ENCODE data around the gene EFTUD2. TPM values are rescaled to one million over a fixed set of nuclear protein-coding genes. Genes with fewer than 3 reads are reported as not detected.

The EFTUD2 gene
- total RNA-seq, 6 donors from 2014 or later = 66.6 to 146 (median 75.6) TPM

DNA sequence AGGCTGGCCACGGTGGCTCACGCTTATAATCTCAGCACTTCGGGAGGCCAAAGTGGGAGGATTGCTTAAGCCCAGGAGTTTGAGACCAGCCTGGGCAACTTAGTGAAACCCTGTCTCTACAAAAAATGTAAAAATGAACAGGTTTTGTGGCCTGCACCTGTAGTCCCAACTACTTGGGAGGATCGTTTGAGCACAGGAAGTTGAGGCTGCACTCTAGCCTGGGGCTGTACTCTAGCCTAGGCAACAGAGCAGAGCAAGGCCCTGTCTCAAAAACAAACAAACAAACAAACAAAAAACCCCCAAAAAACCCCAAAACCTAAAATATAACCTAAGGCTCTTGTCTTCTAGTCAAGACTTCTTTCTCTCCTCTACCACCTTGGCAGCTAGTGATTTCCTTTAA is 59.0 kb downstream of the EFTUD2 start:
- DNase-seq = no peak

DNA sequence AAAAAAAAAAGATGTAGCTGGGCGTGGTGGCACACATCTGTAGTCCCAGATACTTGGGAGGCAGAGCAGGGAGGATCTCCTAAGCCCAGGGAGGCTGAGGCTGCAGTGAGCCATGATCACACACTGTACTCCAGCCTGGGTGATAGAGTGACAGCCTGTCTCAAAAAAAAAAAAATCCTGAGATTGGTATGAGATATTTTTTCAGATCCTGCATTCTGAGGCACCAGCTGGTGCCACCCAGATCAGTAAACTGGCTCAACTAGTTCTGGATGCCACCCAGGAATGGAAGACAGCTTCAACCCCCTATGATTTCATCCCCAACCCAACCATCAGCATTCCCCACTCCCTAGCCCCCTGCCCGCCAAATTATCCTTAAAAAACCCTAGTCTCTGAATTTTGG is 62.0 kb downstream of the EFTUD2 start:
- no peak for ATAC-seq (ENCODE audit: low FRiP score in 2 of 2)
- H3K4me1 ChIP-seq = no peaks in the 10 kb centered on the region
- 65 to 82% methylated on average over 2 of the region's 2 CpGs for WGBS, 2 donors

More for the DNA sequence above, 59.0 kb downstream of the EFTUD2 start:
- WGBS, 2 donors = 81 to 85% methylated on average over 4 of the region's 4 CpGs
- no peaks in the 10 kb centered on the region for H3K9me3 ChIP-seq
- ATAC-seq (ENCODE audit: low FRiP score in 2 of 2) = no peak
- no peaks in the 10 kb centered on the region for H3K36me3 ChIP-seq
- H3K27ac ChIP-seq = no peak overlapping the region
- H3K4me3 ChIP-seq = no peak overlapping the region
- TF ChIP-seq POLR2A (IDR thresholded peaks at IDR 0.05) (no peak), POLR2AphosphoS5 (IDR thresholded peaks at IDR 0.05) (no peak), EP300 (IDR thresholded peaks at IDR 0.05) (no peak)
- TF ChIP-seq, protein P1, sequence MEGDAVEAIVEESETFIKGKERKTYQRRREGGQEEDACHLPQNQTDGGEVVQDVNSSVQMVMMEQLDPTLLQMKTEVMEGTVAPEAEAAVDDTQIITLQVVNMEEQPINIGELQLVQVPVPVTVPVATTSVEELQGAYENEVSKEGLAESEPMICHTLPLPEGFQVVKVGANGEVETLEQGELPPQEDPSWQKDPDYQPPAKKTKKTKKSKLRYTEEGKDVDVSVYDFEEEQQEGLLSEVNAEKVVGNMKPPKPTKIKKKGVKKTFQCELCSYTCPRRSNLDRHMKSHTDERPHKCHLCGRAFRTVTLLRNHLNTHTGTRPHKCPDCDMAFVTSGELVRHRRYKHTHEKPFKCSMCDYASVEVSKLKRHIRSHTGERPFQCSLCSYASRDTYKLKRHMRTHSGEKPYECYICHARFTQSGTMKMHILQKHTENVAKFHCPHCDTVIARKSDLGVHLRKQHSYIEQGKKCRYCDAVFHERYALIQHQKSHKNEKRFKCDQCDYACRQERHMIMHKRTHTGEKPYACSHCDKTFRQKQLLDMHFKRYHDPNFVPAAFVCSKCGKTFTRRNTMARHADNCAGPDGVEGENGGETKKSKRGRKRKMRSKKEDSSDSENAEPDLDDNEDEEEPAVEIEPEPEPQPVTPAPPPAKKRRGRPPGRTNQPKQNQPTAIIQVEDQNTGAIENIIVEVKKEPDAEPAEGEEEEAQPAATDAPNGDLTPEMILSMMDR (IDR thresholded peaks at IDR 0.05) = no peak
- H3K4me1 ChIP-seq = no peaks in the 10 kb centered on the region
- no peaks in the 10 kb centered on the region for H3K27me3 ChIP-seq

DNA sequence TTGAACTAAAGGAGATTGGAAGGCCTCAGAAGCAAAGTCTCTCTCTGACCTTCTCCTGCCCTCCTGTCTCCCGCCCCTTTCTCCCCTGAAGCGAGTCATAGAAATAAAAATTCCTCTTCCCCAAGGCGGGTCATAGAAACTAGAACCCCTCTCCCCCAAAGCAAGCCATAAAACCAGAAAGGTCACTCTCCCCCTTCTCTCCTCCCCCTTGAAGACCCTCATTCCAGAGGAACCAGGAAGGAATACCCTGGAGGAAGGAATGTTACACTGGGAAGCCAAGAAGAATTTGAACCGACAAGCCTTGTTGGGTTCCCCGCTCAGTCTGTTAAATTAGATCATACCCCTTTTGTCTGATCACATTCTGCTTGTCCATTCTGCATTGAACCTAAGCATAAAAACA is 66.4 kb downstream of the EFTUD2 start:
- peaks cover 0 to 24% (median 8%) of the 10 kb centered on the region in 4 donors for H3K27me3 ChIP-seq
- H3K27ac ChIP-seq = no peak overlapping the region

More for the DNA sequence above, 62.0 kb downstream of the EFTUD2 start:
- Histone ChIP-seq H3K27ac (no peak overlapping the region), H3K36me3 (no peaks in the 10 kb centered on the region), H3K4me3 (no peak overlapping the region), H3K27me3 (no peaks in the 10 kb centered on the region), H3K9me3 (no peaks in the 10 kb centered on the region)
- no peak for TF ChIP-seq POLR2A (IDR thresholded peaks at IDR 0.05)
- TF ChIP-seq, protein P1 (IDR thresholded peaks at IDR 0.05) = no peak
- no peak for TF ChIP-seq POLR2AphosphoS5 (IDR thresholded peaks at IDR 0.05)
- no peak for TF ChIP-seq EP300 (IDR thresholded peaks at IDR 0.05)
- no peak for DNase-seq

DNA sequence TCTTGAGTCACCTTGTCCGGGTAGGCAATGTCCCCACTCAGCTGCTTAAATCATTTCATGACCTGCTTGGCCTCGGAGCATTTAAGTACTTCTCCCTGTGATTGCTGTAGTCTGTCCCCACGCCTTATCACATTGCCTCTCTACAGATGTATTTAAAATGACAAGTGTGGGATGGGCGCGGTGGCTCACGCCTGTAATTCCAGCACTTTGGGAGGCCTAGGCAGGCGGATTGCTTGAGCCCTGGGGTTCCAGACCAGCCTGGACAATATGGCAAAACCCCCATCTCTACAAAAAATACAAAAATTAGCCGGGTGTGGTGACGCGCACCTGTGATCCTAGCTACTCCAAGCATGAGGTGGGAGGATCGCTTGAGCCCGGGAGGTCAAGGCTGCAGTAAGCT is 67.9 kb downstream of the EFTUD2 start:
- Histone ChIP-seq H3K9me3 (no peaks in the 10 kb centered on the region), H3K4me1 (peaks cover 9 to 26% (median 15%) of the 10 kb centered on the region in 4 donors), H3K36me3 (no peaks in the 10 kb centered on the region), H3K27ac (no peak overlapping the region), H3K4me3 (no peak overlapping the region), H3K27me3 (peaks cover 0 to 33% (median 8%) of the 10 kb centered on the region in 4 donors)
- WGBS, 2 donors = 85% methylated on average over 12 of the region's 12 CpGs
- TF ChIP-seq, protein P1 (IDR thresholded peaks at IDR 0.05) = no peak
- no peak for ATAC-seq (ENCODE audit: low FRiP score in 2 of 2)
- no peak for DNase-seq

More for the DNA sequence above, 66.4 kb downstream of the EFTUD2 start:
- no peak for ATAC-seq (ENCODE audit: low FRiP score in 2 of 2)
- Histone ChIP-seq H3K36me3 (no peaks in the 10 kb centered on the region), H3K4me3 (no peak overlapping the region), H3K9me3 (no peaks in the 10 kb centered on the region), H3K4me1 (peaks cover 9 to 26% (median 15%) of the 10 kb centered on the region in 4 donors)
- 86 to 89% methylated on average over 5 of the region's 5 CpGs for WGBS, 2 donors
- TF ChIP-seq, protein P1 (IDR thresholded peaks at IDR 0.05) = no peak
- TF ChIP-seq POLR2A (IDR thresholded peaks at IDR 0.05) (no peak), EP300 (IDR thresholded peaks at IDR 0.05) (no peak), POLR2AphosphoS5 (IDR thresholded peaks at IDR 0.05) (no peak)
- DNase-seq = no peak

Data from upper lobe of left lung (tissue), 6 donors.